HG03565 (cell line): ENCODE data around the gene DTL.

ENCODE experiments used
- ATAC-seq: cut with Tn5 transposase; IDR thresholded peaks from one replicate; pipeline ENCODE4 v1.9.1; 2021; ENCODE audit warnings: mild to moderate bottlenecking, moderate library complexity; ENCODE audit not compliant: unreplicated experiment

The DTL gene

GRCh38 chr1:212035835-212036605 is 472 bp downstream of the DTL start:
- peak; percentile 1 for ATAC-seq

GRCh38 chr1:212037900-212038299 is 2.4 kb downstream of the DTL start:
- ATAC-seq = no peak

DNA sequence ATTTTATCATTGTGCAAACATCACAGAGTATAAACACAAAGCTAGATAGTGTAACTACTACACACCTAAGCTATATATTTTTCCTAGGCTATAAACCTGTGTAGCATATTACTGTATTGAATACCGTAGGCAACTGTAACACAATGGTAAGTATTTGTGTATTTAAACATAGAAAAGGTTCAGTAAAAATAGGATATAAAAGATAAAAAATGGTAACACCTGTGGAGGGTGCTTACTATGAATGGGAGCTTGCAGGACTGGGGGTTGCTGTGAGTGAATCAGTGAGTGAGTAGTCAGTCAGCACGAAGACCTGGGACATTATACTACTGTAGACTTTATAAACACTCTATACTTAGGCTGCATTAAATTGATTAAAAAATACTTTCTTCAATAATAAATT is 4.1 kb downstream of the DTL start:
- no peak for ATAC-seq

DNA sequence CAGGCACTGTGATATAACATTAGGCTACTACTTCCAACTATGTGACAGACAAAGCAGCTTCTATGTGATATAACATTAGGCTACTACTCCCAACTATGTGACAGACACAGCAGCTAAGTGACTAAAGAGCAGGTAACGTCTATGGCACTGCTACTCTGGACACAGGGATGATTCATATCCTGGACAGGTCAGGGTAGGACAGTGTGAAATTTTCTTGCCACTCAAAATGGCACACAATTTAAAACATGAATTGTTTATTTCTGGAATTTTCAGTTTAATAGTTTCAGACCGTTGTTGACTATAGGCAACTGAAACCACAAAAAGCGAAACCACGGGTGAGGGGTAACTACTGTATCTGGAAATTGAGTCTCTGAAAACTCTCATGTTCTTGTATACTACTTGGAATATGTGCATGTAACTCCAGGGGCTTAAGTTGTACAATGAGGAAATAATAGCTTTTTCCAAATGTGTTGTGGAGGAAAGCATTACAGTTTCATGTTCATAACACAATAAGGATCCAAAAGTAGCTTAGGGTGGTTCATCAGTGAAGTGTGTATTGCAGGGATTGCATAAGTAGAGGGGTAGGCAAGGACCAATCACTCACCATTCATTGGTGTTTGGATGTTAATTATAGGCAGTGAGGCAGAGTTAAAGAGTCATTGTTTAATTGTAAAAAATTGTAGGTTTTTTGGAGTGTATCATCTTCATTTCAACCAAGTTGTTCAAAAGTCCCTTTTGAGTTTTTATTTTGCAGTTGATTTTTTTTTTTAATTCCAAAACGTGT is 5.3 kb downstream of the DTL start:
- ATAC-seq = no peak

- no peak for ATAC-seq
Measured at GRCh38 chr1:212042436-212042835, 6.9 kb downstream of the DTL start.

GRCh38 chr1:212044851-212045250 is 9.3 kb downstream of the DTL start:
- no peak for ATAC-seq

DNA sequence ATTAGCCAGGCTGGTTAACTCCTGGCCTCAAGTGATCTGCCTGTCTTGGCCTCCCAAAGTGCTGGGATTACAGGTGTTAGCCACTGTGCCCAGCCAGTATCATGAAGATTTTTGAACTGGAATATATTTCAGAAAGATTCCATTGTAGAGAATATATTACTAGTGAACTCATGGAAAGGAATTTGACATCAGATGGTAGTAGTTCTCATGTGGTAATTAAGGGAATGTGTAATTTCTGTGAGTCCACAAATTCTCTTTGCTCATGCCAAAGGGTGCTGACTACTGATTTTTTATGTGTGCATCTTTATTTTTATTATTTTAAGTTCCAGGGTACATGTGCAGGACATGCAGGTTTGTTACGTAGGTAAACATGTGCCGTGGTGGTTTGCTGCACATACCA is 10.4 kb downstream of the DTL start:
- no peak for ATAC-seq

GRCh38 chr1:212053993-212054392 is 18.4 kb downstream of the DTL start:
- ATAC-seq = no peak

- no peak for ATAC-seq
Measured at GRCh38 chr1:212055333-212055732, 19.8 kb downstream of the DTL start.

DNA sequence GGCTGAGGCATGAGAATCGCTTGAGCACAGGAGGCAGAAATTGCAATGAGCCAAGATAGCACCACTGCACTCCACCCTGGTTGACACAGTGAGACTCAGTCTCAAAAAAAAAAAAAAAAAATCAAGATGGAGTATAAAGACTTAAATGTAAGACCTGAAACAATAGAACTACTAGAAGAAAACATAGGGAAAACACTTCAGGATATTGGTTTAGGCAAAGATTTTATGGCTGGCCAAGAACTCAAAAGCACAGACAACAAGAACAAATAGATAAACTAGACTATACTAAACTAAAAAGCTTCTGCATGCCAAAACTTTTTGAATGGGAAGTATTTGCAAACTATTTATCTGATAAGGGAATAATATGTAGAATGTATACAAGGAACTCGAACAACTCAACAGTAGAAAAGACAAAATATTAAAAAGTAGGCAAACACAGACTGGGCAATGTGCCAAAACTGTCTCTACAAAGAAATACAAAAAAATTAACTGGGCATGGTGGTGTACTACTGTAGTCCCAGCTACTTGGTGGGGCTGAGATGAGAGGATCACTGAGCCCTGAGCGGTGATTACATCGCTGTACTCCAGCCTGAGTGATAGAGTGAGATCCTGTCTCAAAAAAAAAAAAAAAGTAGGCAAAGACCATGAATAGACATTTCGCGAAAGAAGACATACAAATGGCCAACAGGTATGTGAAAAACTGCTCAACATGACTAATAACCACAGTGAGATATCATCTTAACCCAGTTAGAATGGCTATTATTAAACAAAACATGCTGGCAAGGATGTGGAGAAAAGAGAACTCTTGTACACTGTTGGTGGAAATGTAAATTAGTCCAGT is 25.3 kb downstream of the DTL start:
- no peak for ATAC-seq

DNA sequence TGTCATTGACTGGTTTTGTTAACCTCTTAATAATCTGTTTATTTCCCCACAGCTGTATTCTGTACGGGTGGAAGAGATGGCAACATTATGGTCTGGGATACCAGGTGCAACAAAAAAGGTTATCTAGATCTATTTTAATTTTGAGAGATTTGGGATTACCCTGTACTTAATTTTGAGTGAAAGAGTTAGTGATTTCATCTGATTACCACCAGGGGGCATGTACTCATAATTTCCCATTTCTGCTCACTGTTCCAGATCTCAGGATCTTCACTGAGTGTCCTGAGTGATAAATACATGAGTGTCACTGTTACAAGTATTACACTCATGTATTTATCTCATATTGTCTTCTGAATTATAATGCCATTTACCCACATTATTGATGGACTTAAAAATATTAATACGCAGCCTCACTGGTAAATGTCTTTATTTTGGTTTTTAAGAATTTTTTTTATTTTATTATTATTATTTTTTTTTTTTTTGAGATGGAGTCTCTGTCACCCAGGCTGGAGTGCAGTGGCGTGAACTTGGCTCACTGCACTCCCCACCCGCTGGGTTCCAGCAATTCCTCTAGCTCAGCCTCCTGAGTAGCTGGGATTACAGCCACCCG is 27.4 kb downstream of the DTL start:
- no peak for ATAC-seq

- ATAC-seq = no peak
Measured at GRCh38 chr1:212067787-212068186, 32.2 kb downstream of the DTL start.

GRCh38 chr1:212070720-212071302 is 35.3 kb downstream of the DTL start:
- ATAC-seq = peak; percentile 46

DNA sequence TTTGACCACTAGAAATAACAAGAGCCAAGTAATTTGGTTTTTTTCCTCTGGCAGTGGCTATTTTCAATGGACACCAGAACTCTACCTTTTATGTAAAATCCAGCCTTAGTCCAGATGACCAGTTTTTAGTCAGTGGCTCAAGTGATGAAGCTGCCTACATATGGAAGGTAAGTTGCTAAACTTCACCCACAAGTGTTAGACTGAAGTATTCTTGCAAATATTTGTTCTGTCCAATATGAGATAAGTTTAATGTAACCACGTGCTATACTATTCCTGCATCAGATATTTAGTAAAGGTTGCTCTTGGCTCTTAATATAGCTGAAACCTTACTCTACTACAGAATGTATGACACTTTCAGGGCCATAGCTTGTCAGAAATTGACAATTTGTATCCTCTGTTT is 36.5 kb downstream of the DTL start:
- ATAC-seq = no peak

DNA sequence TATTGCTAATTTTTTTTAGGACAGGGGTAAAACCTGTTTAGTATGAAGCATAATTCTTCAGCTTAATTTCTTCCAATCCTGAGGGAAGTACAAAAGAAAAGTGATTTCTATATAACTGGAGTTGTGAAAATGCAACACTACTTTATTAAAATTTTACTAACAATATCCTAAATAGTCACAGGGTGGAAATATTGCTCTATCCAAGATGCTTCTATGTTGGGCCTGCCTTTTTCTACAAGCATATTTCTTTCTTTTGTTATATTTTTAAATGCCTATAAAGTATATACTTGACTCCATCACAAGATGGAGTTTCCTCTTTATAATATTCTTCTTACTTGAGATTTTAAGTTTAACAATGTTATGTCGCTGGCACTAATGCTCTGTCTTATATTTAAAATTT is 37.9 kb downstream of the DTL start:
- no peak for ATAC-seq

GRCh38 chr1:212074313-212074712 is 38.8 kb downstream of the DTL start:
- ATAC-seq = no peak

DNA sequence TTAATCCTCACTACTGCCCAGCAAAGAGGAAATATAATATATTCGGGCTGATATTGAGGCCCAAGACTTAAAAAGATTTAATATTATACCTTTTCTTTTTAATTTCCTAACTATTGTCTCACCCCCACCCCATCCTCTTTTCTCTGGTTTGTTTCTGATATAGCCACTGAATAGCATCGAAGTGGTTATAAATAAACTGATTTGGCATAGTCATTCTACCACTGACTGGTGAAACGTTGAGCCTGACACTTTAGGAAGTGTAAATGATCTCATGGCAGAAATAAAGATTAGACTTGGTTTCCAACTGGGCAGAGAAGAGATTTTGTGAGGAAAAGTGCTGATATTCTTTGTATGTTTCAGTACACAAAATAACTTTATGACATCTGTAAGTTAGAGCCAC is 39.3 kb downstream of the DTL start:
- ATAC-seq = no peak

- ATAC-seq = no peak
Measured at GRCh38 chr1:212077028-212077427, 41.5 kb downstream of the DTL start.

- ATAC-seq = no peak
Measured at GRCh38 chr1:212078826-212079225, 43.3 kb downstream of the DTL start.

DNA sequence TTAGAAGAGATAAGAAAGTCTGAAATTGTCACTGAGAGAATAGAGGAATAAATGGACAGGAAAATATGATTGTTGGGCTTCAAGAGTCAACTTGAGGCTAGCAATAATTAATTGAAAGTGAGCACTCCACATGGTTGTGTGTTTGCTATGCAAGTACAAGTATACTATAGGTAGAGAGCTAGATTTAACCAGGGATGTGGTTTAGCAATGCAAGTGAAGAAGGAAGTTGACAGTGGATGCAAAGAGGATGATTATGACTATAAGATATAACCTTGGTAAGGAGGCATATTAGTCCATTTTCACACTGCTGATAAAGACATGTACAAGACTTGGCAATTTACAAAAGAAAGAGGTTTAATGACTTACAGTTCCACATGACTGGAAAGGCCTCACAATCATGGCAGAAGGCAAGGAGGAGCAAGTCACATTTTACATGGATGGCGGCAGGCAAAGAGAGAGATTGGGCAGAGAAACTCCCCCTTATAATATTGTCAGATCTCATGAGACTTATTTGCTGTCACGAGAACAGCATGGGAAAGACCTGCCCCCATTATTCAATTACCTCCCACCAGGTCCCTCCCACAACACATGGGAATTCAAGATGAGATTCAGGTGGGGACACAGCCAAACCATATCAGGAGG is 47.3 kb downstream of the DTL start:
- ATAC-seq = no peak
